ENCODE measurements around the gene TNKS2. TPM values are rescaled to one million over a fixed set of nuclear protein-coding genes. Genes with fewer than 3 reads are reported as not detected.

The TNKS2 gene
- total RNA-seq, 1 donor, result 61.5 TPM

GRCh38 chr10:91759581-91759986 lies 38.6 kb upstream of the TNKS2 start:
- no peak for DNase-seq (ENCODE audit: insufficient read length, low spot score, missing footprints)
- H3K79me2 ChIP-seq (ENCODE audit: insufficient read depth, low read length), result no peaks in the 10 kb centered on the region
- H3K4me3 ChIP-seq (ENCODE audit: insufficient read depth, low read length), result no peak overlapping the region
- H3K9me3 ChIP-seq (ENCODE audit: low read depth, low read length), result no peaks in the 10 kb centered on the region
- H3K27me3 ChIP-seq (ENCODE audit: insufficient read depth, low read length), result peaks cover 24% of the 10 kb centered on the region
- H2AFZ ChIP-seq (ENCODE audit: low read length), result no peak overlapping the region
- H3K4me2 ChIP-seq (ENCODE audit: insufficient read depth, low read length), result no peak overlapping the region
- no peak for TF ChIP-seq CTCF (IDR thresholded peaks at IDR 0.05; ENCODE audit: extremely low read depth, low read depth, low read length)
- no peaks in the 10 kb centered on the region for H3K36me3 ChIP-seq (ENCODE audit: insufficient read depth, low read length)
- H3K4me1 ChIP-seq (ENCODE audit: insufficient read depth, low read length), result peaks cover 3% of the 10 kb centered on the region
- H4K20me1 ChIP-seq (ENCODE audit: insufficient read depth, low read length), result no peaks in the 10 kb centered on the region
- no peak overlapping the region for H3K27ac ChIP-seq (ENCODE audit: low read depth, low read length)

- no peaks in the 10 kb centered on the region for H3K36me3 ChIP-seq (ENCODE audit: insufficient read depth, low read length)
- no peaks in the 10 kb centered on the region for H3K79me2 ChIP-seq (ENCODE audit: insufficient read depth, low read length)
- TF ChIP-seq CTCF (IDR thresholded peaks at IDR 0.05; ENCODE audit: extremely low read depth, low read depth, low read length), result no peak
- H4K20me1 ChIP-seq (ENCODE audit: insufficient read depth, low read length), result no peaks in the 10 kb centered on the region
- no peak overlapping the region for H3K4me3 ChIP-seq (ENCODE audit: insufficient read depth, low read length)
- no peaks in the 10 kb centered on the region for H3K9me3 ChIP-seq (ENCODE audit: low read depth, low read length)
- no peak overlapping the region for H2AFZ ChIP-seq (ENCODE audit: low read length)
- H3K4me2 ChIP-seq (ENCODE audit: insufficient read depth, low read length), result no peak overlapping the region
- no peak for DNase-seq (ENCODE audit: insufficient read length, low spot score, missing footprints)
- no peaks in the 10 kb centered on the region for H3K4me1 ChIP-seq (ENCODE audit: insufficient read depth, low read length)
- H3K27me3 ChIP-seq (ENCODE audit: insufficient read depth, low read length), result peaks cover 24% of the 10 kb centered on the region
- no peak overlapping the region for H3K27ac ChIP-seq (ENCODE audit: low read depth, low read length)
Observed at GRCh38 chr10:91761721-91762120, 36.5 kb upstream of the TNKS2 start.

GRCh38 chr10:91762878-91763277 lies 35.3 kb upstream of the TNKS2 start:
- Histone ChIP-seq H3K36me3 (ENCODE audit: insufficient read depth, low read length) (no peaks in the 10 kb centered on the region), H2AFZ (ENCODE audit: low read length) (no peak overlapping the region), H3K9me3 (ENCODE audit: low read depth, low read length) (no peaks in the 10 kb centered on the region), H3K27me3 (ENCODE audit: insufficient read depth, low read length) (peaks cover 14% of the 10 kb centered on the region), H3K79me2 (ENCODE audit: insufficient read depth, low read length) (no peaks in the 10 kb centered on the region), H3K4me2 (ENCODE audit: insufficient read depth, low read length) (no peak overlapping the region), H3K27ac (ENCODE audit: low read depth, low read length) (no peak overlapping the region), H4K20me1 (ENCODE audit: insufficient read depth, low read length) (no peaks in the 10 kb centered on the region), H3K4me1 (ENCODE audit: insufficient read depth, low read length) (no peaks in the 10 kb centered on the region), H3K4me3 (ENCODE audit: insufficient read depth, low read length) (no peak overlapping the region)
- no peak for TF ChIP-seq CTCF (IDR thresholded peaks at IDR 0.05; ENCODE audit: extremely low read depth, low read depth, low read length)
- DNase-seq (ENCODE audit: insufficient read length, low spot score, missing footprints), result no peak

GRCh38 chr10:91766676-91767075 lies 31.6 kb upstream of the TNKS2 start:
- Histone ChIP-seq H3K27ac (ENCODE audit: low read depth, low read length) (no peak overlapping the region), H3K4me2 (ENCODE audit: insufficient read depth, low read length) (no peak overlapping the region), H3K79me2 (ENCODE audit: insufficient read depth, low read length) (no peaks in the 10 kb centered on the region), H4K20me1 (ENCODE audit: insufficient read depth, low read length) (no peaks in the 10 kb centered on the region), H3K9me3 (ENCODE audit: low read depth, low read length) (no peaks in the 10 kb centered on the region), H2AFZ (ENCODE audit: low read length) (no peak overlapping the region), H3K4me3 (ENCODE audit: insufficient read depth, low read length) (no peak overlapping the region), H3K36me3 (ENCODE audit: insufficient read depth, low read length) (no peaks in the 10 kb centered on the region), H3K4me1 (ENCODE audit: insufficient read depth, low read length) (no peaks in the 10 kb centered on the region), H3K27me3 (ENCODE audit: insufficient read depth, low read length) (peaks cover 11% of the 10 kb centered on the region)
- DNase-seq (ENCODE audit: insufficient read length, low spot score, missing footprints), result no peak
- no peak for TF ChIP-seq CTCF (IDR thresholded peaks at IDR 0.05; ENCODE audit: extremely low read depth, low read depth, low read length)
